ENCODE data around the gene AUTS2.

DNA sequence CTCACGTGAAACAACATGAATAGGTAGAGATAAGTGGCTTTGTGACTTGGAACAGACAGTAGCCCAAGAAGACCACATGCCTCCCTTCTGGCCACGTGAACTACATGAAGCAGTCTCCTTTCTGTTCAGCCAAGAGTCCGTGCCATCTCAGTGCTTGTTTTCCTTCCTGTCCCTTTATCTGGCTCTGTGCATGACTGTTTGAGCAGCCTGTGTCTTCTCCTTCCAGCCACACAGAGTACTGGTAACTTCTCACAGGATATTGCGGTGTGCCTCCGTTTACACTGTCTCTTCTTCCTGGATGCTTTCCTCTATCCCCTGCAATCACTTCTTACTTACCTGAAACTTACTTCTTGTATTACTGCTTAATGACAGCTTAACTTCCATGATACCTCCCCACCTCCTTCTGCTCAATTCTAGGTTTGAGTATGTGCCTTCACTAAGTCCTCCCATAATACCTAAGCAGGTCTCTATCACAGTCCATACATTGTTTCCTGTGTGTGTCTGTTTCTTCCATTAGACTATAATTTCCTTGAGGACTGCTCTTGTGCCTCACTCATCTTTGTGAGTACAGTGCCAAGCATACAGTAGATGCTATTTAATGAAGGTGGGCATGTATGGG is 748.7 kb downstream of the AUTS2 start:
- no peak for TF ChIP-seq ZNF423 (CRISPR knock-in tag; IDR thresholded peaks at IDR 0.05)
- TF ChIP-seq, protein P1, sequence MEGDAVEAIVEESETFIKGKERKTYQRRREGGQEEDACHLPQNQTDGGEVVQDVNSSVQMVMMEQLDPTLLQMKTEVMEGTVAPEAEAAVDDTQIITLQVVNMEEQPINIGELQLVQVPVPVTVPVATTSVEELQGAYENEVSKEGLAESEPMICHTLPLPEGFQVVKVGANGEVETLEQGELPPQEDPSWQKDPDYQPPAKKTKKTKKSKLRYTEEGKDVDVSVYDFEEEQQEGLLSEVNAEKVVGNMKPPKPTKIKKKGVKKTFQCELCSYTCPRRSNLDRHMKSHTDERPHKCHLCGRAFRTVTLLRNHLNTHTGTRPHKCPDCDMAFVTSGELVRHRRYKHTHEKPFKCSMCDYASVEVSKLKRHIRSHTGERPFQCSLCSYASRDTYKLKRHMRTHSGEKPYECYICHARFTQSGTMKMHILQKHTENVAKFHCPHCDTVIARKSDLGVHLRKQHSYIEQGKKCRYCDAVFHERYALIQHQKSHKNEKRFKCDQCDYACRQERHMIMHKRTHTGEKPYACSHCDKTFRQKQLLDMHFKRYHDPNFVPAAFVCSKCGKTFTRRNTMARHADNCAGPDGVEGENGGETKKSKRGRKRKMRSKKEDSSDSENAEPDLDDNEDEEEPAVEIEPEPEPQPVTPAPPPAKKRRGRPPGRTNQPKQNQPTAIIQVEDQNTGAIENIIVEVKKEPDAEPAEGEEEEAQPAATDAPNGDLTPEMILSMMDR (IDR thresholded peaks at IDR 0.05): no peak
- TF ChIP-seq SP1 (CRISPR knock-in tag; conservative IDR thresholded peaks at IDR 0.05): no peak
- TF ChIP-seq ZNF263 (CRISPR knock-in tag; IDR thresholded peaks at IDR 0.05; ENCODE audit: low read depth): no peak
- TF ChIP-seq CREB1 (CRISPR knock-in tag; IDR thresholded peaks at IDR 0.05): no peak
- TF ChIP-seq, protein P2, sequence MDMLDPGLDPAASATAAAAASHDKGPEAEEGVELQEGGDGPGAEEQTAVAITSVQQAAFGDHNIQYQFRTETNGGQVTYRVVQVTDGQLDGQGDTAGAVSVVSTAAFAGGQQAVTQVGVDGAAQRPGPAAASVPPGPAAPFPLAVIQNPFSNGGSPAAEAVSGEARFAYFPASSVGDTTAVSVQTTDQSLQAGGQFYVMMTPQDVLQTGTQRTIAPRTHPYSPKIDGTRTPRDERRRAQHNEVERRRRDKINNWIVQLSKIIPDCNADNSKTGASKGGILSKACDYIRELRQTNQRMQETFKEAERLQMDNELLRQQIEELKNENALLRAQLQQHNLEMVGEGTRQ (CRISPR knock-in tag; IDR thresholded peaks at IDR 0.05): no peak
- TF ChIP-seq, protein P3, sequence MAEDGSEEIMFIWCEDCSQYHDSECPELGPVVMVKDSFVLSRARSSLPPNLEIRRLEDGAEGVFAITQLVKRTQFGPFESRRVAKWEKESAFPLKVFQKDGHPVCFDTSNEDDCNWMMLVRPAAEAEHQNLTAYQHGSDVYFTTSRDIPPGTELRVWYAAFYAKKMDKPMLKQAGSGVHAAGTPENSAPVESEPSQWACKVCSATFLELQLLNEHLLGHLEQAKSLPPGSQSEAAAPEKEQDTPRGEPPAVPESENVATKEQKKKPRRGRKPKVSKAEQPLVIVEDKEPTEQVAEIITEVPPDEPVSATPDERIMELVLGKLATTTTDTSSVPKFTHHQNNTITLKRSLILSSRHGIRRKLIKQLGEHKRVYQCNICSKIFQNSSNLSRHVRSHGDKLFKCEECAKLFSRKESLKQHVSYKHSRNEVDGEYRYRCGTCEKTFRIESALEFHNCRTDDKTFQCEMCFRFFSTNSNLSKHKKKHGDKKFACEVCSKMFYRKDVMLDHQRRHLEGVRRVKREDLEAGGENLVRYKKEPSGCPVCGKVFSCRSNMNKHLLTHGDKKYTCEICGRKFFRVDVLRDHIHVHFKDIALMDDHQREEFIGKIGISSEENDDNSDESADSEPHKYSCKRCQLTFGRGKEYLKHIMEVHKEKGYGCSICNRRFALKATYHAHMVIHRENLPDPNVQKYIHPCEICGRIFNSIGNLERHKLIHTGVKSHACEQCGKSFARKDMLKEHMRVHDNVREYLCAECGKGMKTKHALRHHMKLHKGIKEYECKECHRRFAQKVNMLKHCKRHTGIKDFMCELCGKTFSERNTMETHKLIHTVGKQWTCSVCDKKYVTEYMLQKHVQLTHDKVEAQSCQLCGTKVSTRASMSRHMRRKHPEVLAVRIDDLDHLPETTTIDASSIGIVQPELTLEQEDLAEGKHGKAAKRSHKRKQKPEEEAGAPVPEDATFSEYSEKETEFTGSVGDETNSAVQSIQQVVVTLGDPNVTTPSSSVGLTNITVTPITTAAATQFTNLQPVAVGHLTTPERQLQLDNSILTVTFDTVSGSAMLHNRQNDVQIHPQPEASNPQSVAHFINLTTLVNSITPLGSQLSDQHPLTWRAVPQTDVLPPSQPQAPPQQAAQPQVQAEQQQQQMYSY (CRISPR knock-in tag; IDR thresholded peaks at IDR 0.05): no peak
- no peak for TF ChIP-seq EMX1 (CRISPR knock-in tag; IDR thresholded peaks at IDR 0.05)
- no peak for TF ChIP-seq NFYB (CRISPR knock-in tag; conservative IDR thresholded peaks at IDR 0.05; ENCODE audit: low read depth)
- TF ChIP-seq, protein P4, sequence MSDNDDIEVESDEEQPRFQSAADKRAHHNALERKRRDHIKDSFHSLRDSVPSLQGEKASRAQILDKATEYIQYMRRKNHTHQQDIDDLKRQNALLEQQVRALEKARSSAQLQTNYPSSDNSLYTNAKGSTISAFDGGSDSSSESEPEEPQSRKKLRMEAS (CRISPR knock-in tag; IDR thresholded peaks at IDR 0.05): no peak
- TF ChIP-seq ATF6 (CRISPR knock-in tag; IDR thresholded peaks at IDR 0.05): no peak
